ENCODE data around the gene ZNF746. TPM values are rescaled to one million over a fixed set of nuclear protein-coding genes. Genes with fewer than 3 reads are reported as not detected.
A peak's percentile ranks its signal among the peaks of the same experiment; 100 is the strongest.

ZNF746 gene
- total and polyA plus RNA-seq, 2 of the 13 experiments (the other 11 are each of a cell fraction or from before 2014, with no cell fraction given) = 3.8 to 8.1 TPM

GRCh38 chr7:149459201-149459539, 38.4 kb downstream of the ZNF746 start:
- Histone ChIP-seq H3K9ac (ENCODE audit: insufficient read depth, low read depth, low read length) (peak overlapping the region; percentile 75), H2AFZ (ENCODE audit: low read length) (no peak overlapping the region), H3K4me2 (ENCODE audit: low read depth, low read length) (peak overlapping the region; percentile 83), H3K27me3 (ENCODE audit: control insufficient read depth in 1 of 2, insufficient read depth in 2 of 2, low read length in 2 of 2) (no peaks in the 10 kb centered on the region), H3K4me3 (replicated peaks in 1 of 3; ENCODE audit: insufficient read depth in 1 of 3, low read depth in 2 of 3, low read length in 3 of 3) (peak overlapping the region; percentile 80 to 83 (median 83)), H3K27ac (ENCODE audit: extremely low read length, insufficient read depth, low read length) (no peak overlapping the region), H3K9me3 (ENCODE audit: low read length) (no peaks in the 10 kb centered on the region), H3K4me1 (ENCODE audit: insufficient read depth, low read length) (peaks cover 12% of the 10 kb centered on the region), H3K36me3 (replicated peaks in 1 of 2; ENCODE audit: control insufficient read depth in 1 of 2, insufficient read depth in 2 of 2, low read length in 2 of 2) (peaks cover 8 to 26% of the 10 kb centered on the region in 2 experiments), H4K20me1 (ENCODE audit: insufficient read depth, low read length) (no peaks in the 10 kb centered on the region; the same call in 1 of the 2 replicates), H3K79me2 (ENCODE audit: insufficient read depth, low read length) (peaks cover 12% of the 10 kb centered on the region)
- in situ Hi-C loops (cut with HindIII; ENCODE audit: extremely low pct_ligation_motif_present, low pct_unique_long_range_greater_than_20kb) (no loop called here), intact Hi-C loops (cut with micrococcal nuclease; ENCODE audit: unreplicated experiment) (no loop called here)
- ATAC-seq = no peak
- TF ChIP-seq ZBTB42 (CRISPR knock-in tag; IDR thresholded peaks at IDR 0.05) (no peak), KLF12 (CRISPR knock-in tag; IDR thresholded peaks at IDR 0.05; ENCODE audit: borderline replicate concordance) (no peak), ZNF800 (CRISPR knock-in tag; IDR thresholded peaks at IDR 0.05) (0 out of 2 replicates have a peak, but pooled peaks have one; percentile 29), KDM2A (CRISPR knock-in tag; IDR thresholded peaks at IDR 0.05; ENCODE audit: borderline replicate concordance, low read depth) (0 out of 2 replicates have a peak, but pooled peaks have one; percentile 0), ZKSCAN1 (IDR thresholded peaks at IDR 0.05; ENCODE audit: low read length) (no peak), ZNF792 (CRISPR knock-in tag; IDR thresholded peaks at IDR 0.05) (no peak)
- no TSS peak for BruUV-seq (replicated peaks)
- 79% methylated on average over 3 of the region's 17 CpGs for WGBS (ENCODE audit: low lambda C conversion rate)
- no peak for FAIRE-seq
- POLR2A ChIA-PET = interaction anchor here (1.0 to 1.5 kb wide), 2 partner anchors 197 to 431 kb away, joined by 3 read pairs; partner anchors contain the start of genes PDIA4 and ZNF783
- CTCF ChIA-PET (ENCODE audit: low intra/inter-chr PET ratio, low total read pairs) = no interaction called here
- DNase-seq (ENCODE audit: low spot score) = no peak

DNA sequence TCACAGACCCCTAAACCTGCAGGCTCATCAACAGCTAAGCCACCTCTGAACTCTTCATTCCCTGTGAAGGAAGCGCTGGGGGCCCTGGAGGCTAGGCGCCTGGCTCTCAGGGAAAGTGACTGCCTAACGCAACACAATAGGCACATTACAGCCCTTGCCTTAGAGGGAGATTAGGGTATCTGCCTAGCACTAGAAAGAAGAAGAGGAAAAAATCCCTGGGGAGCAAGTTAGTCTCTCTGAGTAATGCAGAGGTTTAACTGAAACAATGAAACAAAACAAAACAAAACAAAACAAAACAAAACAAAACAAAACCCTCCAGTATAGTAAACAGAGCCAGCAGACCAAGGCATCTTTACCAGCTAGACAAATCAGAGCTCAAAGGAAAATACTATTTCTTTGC, 39.4 kb downstream of the ZNF746 start:
- Histone ChIP-seq H3K36me3 (replicated peaks in 1 of 2; ENCODE audit: control insufficient read depth in 1 of 2, insufficient read depth in 2 of 2, low read length in 2 of 2) (peaks cover 8 to 34% of the 10 kb centered on the region in 2 experiments), H3K4me1 (ENCODE audit: insufficient read depth, low read length) (peaks cover 12% of the 10 kb centered on the region), H3K79me2 (ENCODE audit: insufficient read depth, low read length) (peaks cover 12% of the 10 kb centered on the region), H3K27me3 (ENCODE audit: control insufficient read depth in 1 of 2, insufficient read depth in 2 of 2, low read length in 2 of 2) (no peaks in the 10 kb centered on the region), H2AFZ (ENCODE audit: low read length) (no peak overlapping the region), H3K27ac (ENCODE audit: extremely low read length, insufficient read depth, low read length) (no peak overlapping the region), H3K4me3 (replicated peaks in 1 of 3; ENCODE audit: insufficient read depth in 1 of 3, low read depth in 2 of 3, low read length in 3 of 3) (no peak overlapping the region), H3K4me2 (ENCODE audit: low read depth, low read length) (no peak overlapping the region; the same call in 1 of the 2 replicates), H3K9me3 (ENCODE audit: low read length) (no peaks in the 10 kb centered on the region), H3K9ac (ENCODE audit: insufficient read depth, low read depth, low read length) (no peak overlapping the region), H4K20me1 (ENCODE audit: insufficient read depth, low read length) (no peaks in the 10 kb centered on the region; the same call in 1 of the 2 replicates)
- in situ Hi-C loops (cut with HindIII; ENCODE audit: extremely low pct_ligation_motif_present, low pct_unique_long_range_greater_than_20kb) = no loop called here
- ChIA-PET POLR2A (interaction anchor here (1.5 kb wide), 1 partner anchor 196 kb away, joined by 3 read pairs; the partner anchor contains the start of gene ZNF783), CTCF (ENCODE audit: low intra/inter-chr PET ratio, low total read pairs) (no interaction called here)
- intact Hi-C loops (cut with micrococcal nuclease; ENCODE audit: unreplicated experiment) = no loop called here
- DNase-seq (ENCODE audit: low spot score) (no peak), ATAC-seq (no peak), FAIRE-seq (no peak)
- TF ChIP-seq ZNF782 (CRISPR knock-in tag; IDR thresholded peaks at IDR 0.05; ENCODE audit: borderline replicate concordance) (no peak), FUBP1 (CRISPR knock-in tag; IDR thresholded peaks at IDR 0.05; ENCODE audit: borderline replicate concordance) (no peak), ZBTB33 (CRISPR knock-in tag; IDR thresholded peaks at IDR 0.05) (peak; percentile 57; the same call in 1 of the 2 replicates)
- TF ChIP-seq, protein P1, sequence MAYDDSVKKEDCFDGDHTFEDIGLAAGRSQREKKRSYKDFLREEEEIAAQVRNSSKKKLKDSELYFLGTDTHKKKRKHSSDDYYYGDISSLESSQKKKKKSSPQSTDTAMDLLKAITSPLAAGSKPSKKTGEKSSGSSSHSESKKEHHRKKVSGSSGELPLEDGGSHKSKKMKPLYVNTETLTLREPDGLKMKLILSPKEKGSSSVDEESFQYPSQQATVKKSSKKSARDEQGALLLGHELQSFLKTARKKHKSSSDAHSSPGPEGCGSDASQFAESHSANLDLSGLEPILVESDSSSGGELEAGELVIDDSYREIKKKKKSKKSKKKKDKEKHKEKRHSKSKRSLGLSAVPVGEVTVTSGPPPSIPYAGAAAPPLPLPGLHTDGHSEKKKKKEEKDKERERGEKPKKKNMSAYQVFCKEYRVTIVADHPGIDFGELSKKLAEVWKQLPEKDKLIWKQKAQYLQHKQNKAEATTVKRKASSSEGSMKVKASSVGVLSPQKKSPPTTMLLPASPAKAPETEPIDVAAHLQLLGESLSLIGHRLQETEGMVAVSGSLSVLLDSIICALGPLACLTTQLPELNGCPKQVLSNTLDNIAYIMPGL (CRISPR knock-in tag; IDR thresholded peaks at IDR 0.05; ENCODE audit: borderline replicate concordance in 1 of 2, low read depth in 1 of 2) = no peak
- 93% methylated on average over 3 of the region's 3 CpGs for WGBS (ENCODE audit: low lambda C conversion rate)
- no TSS peak for BruUV-seq (replicated peaks)
